IMR-90 (cell line): ENCODE measurements around the gene ZSCAN31. TPM values are rescaled to one million over a fixed set of nuclear protein-coding genes. Genes with fewer than 3 reads are reported as not detected.
"Not testable (repeated sequence)": the region's sequence is repeated elsewhere in the genome, so short reads cannot be mapped to it uniquely, and the experiment has no call there.

Source experiments
- ATAC-seq: fragments of 200-7000 bp; cut with Tn5 transposase; 2 replicates; pipeline ENCODE4 v1.9.1; 2020; ENCODE audit warnings: low read depth, mild to moderate bottlenecking, moderate library complexity
- BruUV-seq: library from RNA; stranded (reverse); fragments of 400-500 nt; replicated peaks from 2 replicates; lab custom pipeline; 2021; lab: Mats Ljungman, UMichigan
- CTCF ChIA-PET: fragments of 300-600 bp; formaldehyde crosslinking; extraction: SDS; loops from one replicate; lab custom pipeline; 2021; ENCODE audit warnings: antibody characterized with exemption; lab: Yijun Ruan, JAX
- POLR2A ChIA-PET: fragments of 300-600 bp; sonication (Branson Sonifier 250); formaldehyde crosslinking; loops from one replicate; lab custom pipeline; 2022; ENCODE audit warnings: antibody characterized with exemption; ENCODE audit not compliant: unreplicated experiment; lab: Charles Lee
- DNase-seq: peaks from one replicate; pipeline ENCODE4 v3.0.0; 2013
- H2AFZ ChIP-seq: replicated peaks from 2 replicates; pipeline ENCODE3; 2013; ENCODE audit warnings: low read length, mild to moderate bottlenecking; ENCODE audit not compliant: poor library complexity
- H2AK5ac ChIP-seq: 2 replicates; pipeline ENCODE4 v1.6.1; 2013; ENCODE audit warnings: low read depth, low read length, inconsistent platforms
- H2AK9ac ChIP-seq: replicated peaks from 2 replicates; pipeline ENCODE3; 2013; ENCODE audit warnings: mild to moderate bottlenecking, low read depth, low read length, moderate library complexity; ENCODE audit not compliant: poor library complexity
- H2BK120ac ChIP-seq: 2 replicates; pipeline ENCODE4 v1.6.1; 2013; ENCODE audit warnings: low read depth, low read length, inconsistent platforms
- H2BK15ac ChIP-seq: 3 replicates; pipeline ENCODE4 v1.6.1; 2013; ENCODE audit warnings: low read depth, low read length, inconsistent platforms
- H2BK20ac ChIP-seq: 2 replicates; pipeline ENCODE4 v1.6.1; 2013; ENCODE audit warnings: low read depth, mild to moderate bottlenecking, inconsistent platforms, low read length, moderate library complexity
- H2BK5ac ChIP-seq: 2 replicates; pipeline ENCODE4 v1.6.1; 2013; ENCODE audit warnings: mild to moderate bottlenecking, low read depth, low read length, inconsistent platforms; ENCODE audit not compliant: poor library complexity, severe bottlenecking
- H3K14ac ChIP-seq: replicated peaks from 2 replicates; pipeline ENCODE4 v1.6.1; 2013; ENCODE audit warnings: low read depth, low read length, inconsistent platforms
- H3K18ac ChIP-seq: 2 replicates; pipeline ENCODE4 v1.6.1; 2013; ENCODE audit warnings: low read depth, low read length, control low read depth
- H3K23ac ChIP-seq: 2 replicates; pipeline ENCODE4 v1.6.1; 2013; ENCODE audit warnings: low read depth, low read length, inconsistent platforms
- H3K27ac ChIP-seq: 2 replicates; pipeline ENCODE4 v1.5.1; 2013; ENCODE audit warnings: mild to moderate bottlenecking, control low read depth, low read length; ENCODE audit not compliant: insufficient read depth
- H3K27me3 ChIP-seq: 2 replicates; pipeline ENCODE4 v1.6.1; 2013; ENCODE audit warnings: low read length; ENCODE audit not compliant: control insufficient read depth, insufficient read depth
- H3K36me3 ChIP-seq: 2 replicates; pipeline ENCODE4 v1.6.1; 2013; ENCODE audit warnings: low read length, mixed read lengths; ENCODE audit not compliant: control insufficient read depth, insufficient read depth
- H3K4ac ChIP-seq: 2 replicates; pipeline ENCODE4 v1.6.1; 2013; ENCODE audit warnings: low read depth, low read length, inconsistent platforms
- H3K4me1 ChIP-seq: 2 replicates; pipeline ENCODE4 v1.6.1; 2013; ENCODE audit warnings: low read length, mixed read lengths; ENCODE audit not compliant: control insufficient read depth, insufficient read depth
- H3K4me2 ChIP-seq: 2 replicates; pipeline ENCODE4 v1.6.1; 2013; ENCODE audit warnings: low read depth, mild to moderate bottlenecking, control low read depth, low read length, moderate library complexity
- H3K4me3 ChIP-seq: 2 replicates; pipeline ENCODE4 v1.5.1; 2013; ENCODE audit warnings: low read depth, mild to moderate bottlenecking, control low read depth, low read length, moderate library complexity; ENCODE audit not compliant: insufficient read depth
- H3K56ac ChIP-seq: 2 replicates; pipeline ENCODE4 v1.6.1; 2013; ENCODE audit warnings: low read length, inconsistent platforms; ENCODE audit not compliant: insufficient read depth; ENCODE audit errors: extremely low read depth
- H3K79me1 ChIP-seq, 2 experiments: 2 replicates each; pipeline ENCODE4 v1.6.1; 2013; ENCODE audit warnings: low read length in 2 of 2, inconsistent platforms in 1 of 2, low read depth in 1 of 2
- H3K9ac ChIP-seq: 2 replicates; pipeline ENCODE4 v1.6.1; 2013; ENCODE audit warnings: low read depth, low read length, control low read depth
- H3K9me1 ChIP-seq: 2 replicates; pipeline ENCODE4 v1.6.1; 2013; ENCODE audit warnings: low read length, inconsistent platforms; ENCODE audit not compliant: insufficient read depth
- H3K9me3 ChIP-seq: 2 replicates; pipeline ENCODE4 v1.6.1; 2013; ENCODE audit warnings: low read length; ENCODE audit not compliant: control insufficient read depth, insufficient read depth
- H4K20me1 ChIP-seq: 2 replicates; pipeline ENCODE4 v1.6.1; 2013; ENCODE audit warnings: low read length, inconsistent platforms; ENCODE audit not compliant: insufficient read depth
- H4K5ac ChIP-seq: 2 replicates; pipeline ENCODE4 v1.6.1; 2013; ENCODE audit warnings: mild to moderate bottlenecking, low read depth, low read length, control low read depth
- H4K8ac ChIP-seq, 2 experiments: 2 replicates each; pipeline ENCODE4 v1.6.1; 2013; ENCODE audit warnings: low read depth in 2 of 2, low read length in 2 of 2, control low read depth in 1 of 2, inconsistent platforms in 1 of 2
- H4K91ac ChIP-seq: 2 replicates; pipeline ENCODE4 v1.6.1; 2013; ENCODE audit warnings: low read depth, low read length, inconsistent platforms; ENCODE audit not compliant: insufficient read depth
- dilution Hi-C: fragments of 300-500 bp; cut with HindIII; formaldehyde crosslinking; loops from one replicate; pipeline ENCODE4 v1.14.3; 2018; ENCODE audit warnings: low sequenced_read_pairs; ENCODE audit not compliant: unreplicated experiment
- in situ Hi-C: fragments of 300-500 bp; cut with MboI; formaldehyde crosslinking; loops from 3 replicates; pipeline ENCODE4 v1.14.3; 2019; ENCODE audit warnings: low sequenced_read_pairs, inconsistent platforms, mixed read lengths
- intact Hi-C: fragments of 100-400 bp; cut with micrococcal nuclease; formaldehyde crosslinking; loops from 2 replicates; pipeline ENCODE4 v1.10.0; 2022
- polyA plus RNA-seq, 3 experiments: library from polyadenylated mRNA; depleted of rRNA; stranded (reverse); fragments of >200 nt; gene quantifications; 2 replicates each; pipeline ENCODE4 v1.2.3, GENCODE V29; 2012; ENCODE audit warnings: low replicate concordance in 1 of 3
- total RNA-seq: library from RNA; depleted of rRNA; stranded (reverse); fragments of >200 nt; gene quantifications from 2 replicates; pipeline ENCODE4 v1.2.3, GENCODE V29; 2012

ZSCAN31 gene
- total and polyA plus RNA-seq, 2 of the 4 experiments (the other 2 are of a cell fraction): 1.4 to 4.7 TPM

- POLR2A ChIA-PET, DNase-seq, H2BK15ac ChIP-seq, H3K27me3 ChIP-seq, H3K4ac ChIP-seq, H2AFZ ChIP-seq, H2AK5ac ChIP-seq, H3K9me3 ChIP-seq, H3K79me1 ChIP-seq, H3K9me1 ChIP-seq, H4K8ac ChIP-seq, H3K18ac ChIP-seq, H3K14ac ChIP-seq, H3K4me1 ChIP-seq, H3K9ac ChIP-seq, H2BK5ac ChIP-seq, H3K36me3 ChIP-seq, in situ Hi-C loops, H3K56ac ChIP-seq, H3K27ac ChIP-seq, H2BK120ac ChIP-seq, H2BK20ac ChIP-seq, H3K23ac ChIP-seq, intact Hi-C loops, H4K20me1 ChIP-seq, H4K5ac ChIP-seq, BruUV-seq, dilution Hi-C loops, H2AK9ac ChIP-seq, CTCF ChIA-PET, H4K91ac ChIP-seq, H3K4me2 ChIP-seq, H3K4me3 ChIP-seq: not testable (repeated sequence)
- ATAC-seq: peak; percentile 96; the same call in 1 of the 2 replicates
Observed at GRCh38 chr6:28306363-28306762, 29.6 kb downstream of the ZSCAN31 start.
